K562 (cell line): Measurements from ENCODE around the gene LNPEP. TPM values are rescaled to one million over a fixed set of nuclear protein-coding genes. Genes with fewer than 3 reads are reported as not detected.

Source experiments
- ATAC-seq: fragments of 200-7000 bp; cut with Tn5 transposase; 3 replicates; pipeline ENCODE4 v1.9.1; 2020; ENCODE audit warnings: moderate library complexity
- BruUV-seq: library from RNA; stranded (reverse); fragments of 400-500 nt; replicated peaks from 2 replicates; lab custom pipeline; 2021; lab: Mats Ljungman, UMichigan
- CTCF ChIA-PET: fragments of 300-600 bp; formaldehyde crosslinking; extraction: SDS; loops from one replicate; lab custom pipeline; 2021; ENCODE audit warnings: low intra/inter-chr PET ratio; lab: Yijun Ruan, JAX
- POLR2A ChIA-PET: fragments of 300-600, 350-650 bp; sonication (Branson Sonifier 250); formaldehyde crosslinking; extraction: SDS; loops from one replicate; lab custom pipeline; 2021; ENCODE audit warnings: antibody characterized with exemption, inconsistent platforms; lab: Yijun Ruan, JAX
- DNase-seq, 4 experiments: peaks; one replicate each; pipeline versions ENCODE4 v3.0.0 to v3.0.0-alpha.2; 2011 to 2018; ENCODE audit warnings: low spot score in 3 of 4, mixed read lengths in 3 of 4; ENCODE audit errors: extremely low read depth in 1 of 4
- FAIRE-seq: peaks from 2 replicates; lab custom pipeline; 2011; peaks lifted over from hg19 to GRCh38; lab: Jason Lieb, UNC
- H2AFZ ChIP-seq: 2 replicates; pipeline ENCODE4 v1.6.0; 2011; ENCODE audit warnings: low read depth, low read length, control low read depth, inconsistent platforms
- H3K27ac ChIP-seq: fragments of 200-600 bp; 3 replicates; pipeline ENCODE4 v1.8.0; 2011; ENCODE audit warnings: low read depth, mild to moderate bottlenecking, control low read depth, inconsistent platforms, low read length, moderate library complexity, mixed read lengths; ENCODE audit errors: extremely low read depth
- H3K27me3 ChIP-seq, 2 experiments: fragments of 300-600 bp in 1 of 2; 2 replicates in 1 of 2; 3 replicates in 1 of 2; pipeline versions ENCODE4 v1.6.0 to v1.8.0; 2011; ENCODE audit warnings: inconsistent platforms in 2 of 2, low read length in 2 of 2, mild to moderate bottlenecking in 1 of 2, mixed read lengths in 1 of 2, moderate library complexity in 1 of 2; ENCODE audit not compliant: control insufficient read depth in 2 of 2, insufficient read depth in 2 of 2
- H3K36me3 ChIP-seq: fragments of 300-600 bp; 3 replicates; pipeline ENCODE4 v1.8.0; 2011; ENCODE audit warnings: mild to moderate bottlenecking, low read length, inconsistent platforms; ENCODE audit not compliant: control insufficient read depth, insufficient read depth
- H3K4me1 ChIP-seq, 2 experiments: fragments of 200-600 bp in 1 of 2; replicated peaks in 1 of 2; 2 replicates in 1 of 2; 3 replicates in 1 of 2; pipeline versions ENCODE4 v1.5.1 to v1.8.0; 2011; ENCODE audit warnings: inconsistent platforms in 2 of 2, low read length in 2 of 2, mild to moderate bottlenecking in 1 of 2, mixed read lengths in 1 of 2, moderate library complexity in 1 of 2; ENCODE audit not compliant: control insufficient read depth in 2 of 2, insufficient read depth in 2 of 2
- H3K4me2 ChIP-seq: 2 replicates; pipeline ENCODE4 v1.6.1; 2011; ENCODE audit warnings: low read length, control low read depth, inconsistent platforms, mixed read lengths; ENCODE audit not compliant: insufficient read depth
- H3K4me3 ChIP-seq: fragments of 200-600 bp; sonication (generic), shearing (Covaris generic); 2 replicates; pipeline ENCODE4 v1.5.1; 2016; ENCODE audit warnings: control low read depth, inconsistent platforms
- H3K79me2 ChIP-seq: fragments of 200-600 bp; 3 replicates; pipeline ENCODE4 v1.8.0; 2011; ENCODE audit warnings: low read length, inconsistent platforms; ENCODE audit not compliant: control insufficient read depth, insufficient read depth
- H3K9ac ChIP-seq, 2 experiments: 2 replicates each; pipeline versions ENCODE4 v1.6.0 to v1.6.1; 2011; ENCODE audit warnings: low read depth in 2 of 2, low read length in 2 of 2, control low read depth in 1 of 2, inconsistent platforms in 1 of 2, mild to moderate bottlenecking in 1 of 2, mixed read lengths in 1 of 2; ENCODE audit not compliant: insufficient read depth in 1 of 2
- H3K9me1 ChIP-seq: one replicate; pipeline ENCODE4 v1.6.0; 2011; ENCODE audit warnings: inconsistent platforms, mild to moderate bottlenecking, low read length, moderate library complexity; ENCODE audit not compliant: control insufficient read depth, insufficient read depth
- H3K9me3 ChIP-seq: replicated peaks from 2 replicates; pipeline ENCODE4 v1.5.1; 2011; ENCODE audit warnings: low read depth, low read length, inconsistent platforms; ENCODE audit not compliant: control insufficient read depth, insufficient read depth
- H4K20me1 ChIP-seq: replicated peaks from 2 replicates; pipeline ENCODE4 v1.6.1; 2011; ENCODE audit warnings: low read length, inconsistent platforms, mixed read lengths; ENCODE audit not compliant: control insufficient read depth, insufficient read depth
- BMI1 ChIP-seq: fragments of 150-350 bp; IDR thresholded peaks from 2 replicates; pipeline ENCODE4 v1.6.1; 2014; ENCODE audit warnings: low read length
- CEBPB ChIP-seq: fragments of 450-650 bp; IDR thresholded peaks from 2 replicates; pipeline ENCODE4 v1.6.1; 2016; ENCODE audit warnings: missing genetic modification characterization, missing compliant biosample characterization
- NEUROD1 ChIP-seq: fragments of 150-350 bp; IDR thresholded peaks from 2 replicates; pipeline ENCODE4 v1.6.1; 2014; ENCODE audit warnings: borderline replicate concordance, low read length, low read depth; ENCODE audit not compliant: partially characterized antibody
- NFXL1 ChIP-seq: fragments of 450-650 bp; formaldehyde crosslinking; IDR thresholded peaks from 2 replicates; pipeline ENCODE4 v1.4.0; 2021; ENCODE audit warnings: mild to moderate bottlenecking
- NFYB ChIP-seq: IDR thresholded peaks from 2 replicates; pipeline ENCODE4 v1.6.1; 2011; ENCODE audit warnings: mild to moderate bottlenecking, moderate library complexity; ENCODE audit not compliant: insufficient read length; ENCODE audit errors: extremely low read depth
- STAT5A ChIP-seq: IDR thresholded peaks from 2 replicates; pipeline ENCODE4 v1.6.1; 2012; ENCODE audit warnings: low read length, inconsistent platforms, borderline replicate concordance
- ZFP1 ChIP-seq: fragments of 450-650 bp; formaldehyde crosslinking; IDR thresholded peaks from 2 replicates; pipeline ENCODE4 v1.4.0; 2020; ENCODE audit warnings: mild to moderate bottlenecking, mixed read lengths
- WGBS: fragments of 100-300 bp; shearing (Covaris generic); methylation state at CpG from one replicate; pipeline ENCODE4 v1.1.6; 2016; ENCODE audit warnings: low coverage, mixed read lengths; ENCODE audit not compliant: insufficient coverage; ENCODE audit errors: missing lambda C conversion rate; 5-methylcytosine and 5-hydroxymethylcytosine counted together
- in situ Hi-C: fragments of 300-500 bp; cut with MboI; formaldehyde crosslinking; loops from 4 replicates; pipeline ENCODE4 v1.15.0; 2018; ENCODE audit warnings: inconsistent platforms, mixed read lengths
- intact Hi-C: fragments of 100-400 bp; cut with micrococcal nuclease; formaldehyde crosslinking; loops from 2 replicates; pipeline ENCODE4 v1.14.2; 2022
- polyA plus RNA-seq, 8 experiments: library from polyadenylated mRNA; depleted of rRNA in 4 of 8; stranded (reverse) in 5 of 8; unstranded in 3 of 8; fragments of >200 nt; fragmentation: Nextera tagmentation in 2 of 8; fragmentation: Illumina TruSeq in 1 of 8; extraction: Ambion mirVana in 2 of 8; extraction: Trizol in 1 of 8; gene quantifications; 2 replicates each; pipeline versions ENCODE4 v1.2.1 to v1.2.3, GENCODE V29; 2011 to 2014; ENCODE audit warnings: inconsistent platforms in 1 of 8, missing spikeins in 1 of 8
- total RNA-seq, 7 experiments: library from RNA; depleted of rRNA in 6 of 7; stranded (reverse); fragments of >200 nt in 6 of 7; fragmentation: Illumina TruSeq in 2 of 7; extraction: Trizol in 2 of 7; gene quantifications; 2 replicates each; pipeline versions ENCODE4 v1.2.1 to v1.2.3, GENCODE V29; 2011 to 2021; ENCODE audit warnings: low replicate concordance in 1 of 7
- TF ChIP-seq, protein P1 (sequence below): fragments of 450-650 bp; IDR thresholded peaks from 2 replicates; pipeline ENCODE4 v1.6.1; 2017; ENCODE audit warnings: mild to moderate bottlenecking, moderate library complexity
- TF ChIP-seq, protein P2 (sequence below): fragments of 450-650 bp; IDR thresholded peaks from one replicate; pipeline ENCODE4 v1.6.1; 2018; ENCODE audit warnings: mild to moderate bottlenecking, moderate library complexity; ENCODE audit not compliant: partially characterized antibody
- TF ChIP-seq, protein P3 (sequence below), 2 experiments: IDR thresholded peaks; 2 replicates each; pipeline ENCODE4 v1.6.1; 2012; ENCODE audit warnings: improper control_type of control experiment in 2 of 2, low read depth in 2 of 2, low read length in 2 of 2, borderline replicate concordance in 1 of 2
- TF ChIP-seq, protein P4 (sequence below), 3 experiments: fragments of 200-800 bp in 1 of 3; fragments of 250-450 bp in 1 of 3; fragments of 450-650 bp in 1 of 3; sonication (Bioruptor Pico) in 1 of 3; sonication (Bioruptor generic) in 1 of 3; formaldehyde crosslinking in 1 of 3; IDR thresholded peaks; 2 replicates each; pipeline versions ENCODE4 v1.6.1 to v1.8.0; 2016 to 2022; ENCODE audit warnings: mild to moderate bottlenecking in 2 of 3, missing genetic modification characterization in 2 of 3, missing compliant biosample characterization in 1 of 3, moderate library complexity in 1 of 3

The LNPEP gene
- total and polyA plus RNA-seq, 9 of the 15 experiments (the other 6 are each of a cell fraction or from before 2014, with no cell fraction given): 2.6 to 27.9 (median 11.2) TPM

DNA sequence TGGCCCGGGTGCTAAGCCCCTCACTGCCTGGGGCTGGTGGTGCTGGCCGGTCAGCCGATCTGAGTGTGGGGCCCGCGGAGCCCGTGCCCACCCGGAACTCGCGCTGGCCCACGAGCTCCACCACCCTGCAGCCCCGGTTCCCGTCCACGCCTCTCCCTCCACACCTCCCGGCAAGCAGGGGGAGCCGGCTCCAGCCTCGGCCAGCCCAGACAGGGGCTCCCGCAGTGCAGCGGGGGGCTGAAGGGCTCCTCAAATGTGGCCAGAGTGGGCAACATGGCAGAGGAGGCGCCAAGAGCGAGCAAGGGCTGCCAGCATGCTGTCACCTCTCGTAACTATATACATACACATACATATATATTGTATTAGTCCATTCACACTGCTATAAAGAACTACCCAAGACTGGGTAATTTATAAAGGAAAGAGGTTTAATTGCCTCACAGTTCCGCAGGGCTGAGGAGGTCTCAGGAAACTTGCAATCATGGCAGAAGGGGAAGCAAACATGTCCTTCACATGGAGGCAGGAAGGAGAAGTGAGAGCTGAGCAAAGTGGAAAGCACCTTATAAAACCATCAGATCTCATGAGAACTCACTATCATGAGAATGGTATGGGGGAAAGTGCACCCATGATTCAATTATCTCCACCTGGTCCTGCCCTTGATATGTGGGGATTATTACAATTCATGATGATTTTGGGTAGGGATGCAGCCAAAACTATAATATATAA is 149.7 kb downstream of the LNPEP start:
- H3K4me1 ChIP-seq: peaks cover 0 to 23% of the 10 kb centered on the region in 2 experiments; a peak in 2 of 5 replicates
- no peak overlapping the region for H3K4me2 ChIP-seq
- FAIRE-seq (no peak), DNase-seq (no peak), ATAC-seq (no peak)
- no peak overlapping the region for H3K4me3 ChIP-seq
- H3K79me2 ChIP-seq: peaks cover 13% of the 10 kb centered on the region; the same call in 2 of the 3 replicates
- intact Hi-C loops (no loop called here), in situ Hi-C loops (no loop called here)
- POLR2A ChIA-PET: no interaction called here
- H3K9ac ChIP-seq: no peak overlapping the region
- CTCF ChIA-PET: no interaction called here
- H2AFZ ChIP-seq: no peak overlapping the region
- no peaks in the 10 kb centered on the region for H3K9me3 ChIP-seq
- H3K27ac ChIP-seq: no peak overlapping the region
- 85% methylated on average over 9 of the region's 22 CpGs for WGBS
- no peaks in the 10 kb centered on the region for H4K20me1 ChIP-seq
- H3K9me1 ChIP-seq: no peaks in the 10 kb centered on the region
- BruUV-seq: no TSS peak
- no peaks in the 10 kb centered on the region for H3K36me3 ChIP-seq
- no peaks in the 10 kb centered on the region for H3K27me3 ChIP-seq
- TF ChIP-seq STAT5A (no peak), CEBPB (tag) (no peak), NFYB (no peak), NEUROD1 (no peak), BMI1 (no peak), ZFP1 (no peak), NFXL1 (no peak)
- TF ChIP-seq, protein P1, sequence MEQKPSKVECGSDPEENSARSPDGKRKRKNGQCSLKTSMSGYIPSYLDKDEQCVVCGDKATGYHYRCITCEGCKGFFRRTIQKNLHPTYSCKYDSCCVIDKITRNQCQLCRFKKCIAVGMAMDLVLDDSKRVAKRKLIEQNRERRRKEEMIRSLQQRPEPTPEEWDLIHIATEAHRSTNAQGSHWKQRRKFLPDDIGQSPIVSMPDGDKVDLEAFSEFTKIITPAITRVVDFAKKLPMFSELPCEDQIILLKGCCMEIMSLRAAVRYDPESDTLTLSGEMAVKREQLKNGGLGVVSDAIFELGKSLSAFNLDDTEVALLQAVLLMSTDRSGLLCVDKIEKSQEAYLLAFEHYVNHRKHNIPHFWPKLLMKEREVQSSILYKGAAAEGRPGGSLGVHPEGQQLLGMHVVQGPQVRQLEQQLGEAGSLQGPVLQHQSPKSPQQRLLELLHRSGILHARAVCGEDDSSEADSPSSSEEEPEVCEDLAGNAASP: no peak
- TF ChIP-seq, protein P2, sequence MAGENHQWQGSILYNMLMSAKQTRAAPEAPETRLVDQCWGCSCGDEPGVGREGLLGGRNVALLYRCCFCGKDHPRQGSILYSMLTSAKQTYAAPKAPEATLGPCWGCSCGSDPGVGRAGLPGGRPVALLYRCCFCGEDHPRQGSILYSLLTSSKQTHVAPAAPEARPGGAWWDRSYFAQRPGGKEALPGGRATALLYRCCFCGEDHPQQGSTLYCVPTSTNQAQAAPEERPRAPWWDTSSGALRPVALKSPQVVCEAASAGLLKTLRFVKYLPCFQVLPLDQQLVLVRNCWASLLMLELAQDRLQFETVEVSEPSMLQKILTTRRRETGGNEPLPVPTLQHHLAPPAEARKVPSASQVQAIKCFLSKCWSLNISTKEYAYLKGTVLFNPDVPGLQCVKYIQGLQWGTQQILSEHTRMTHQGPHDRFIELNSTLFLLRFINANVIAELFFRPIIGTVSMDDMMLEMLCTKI: no peak
- TF ChIP-seq, protein P3, sequence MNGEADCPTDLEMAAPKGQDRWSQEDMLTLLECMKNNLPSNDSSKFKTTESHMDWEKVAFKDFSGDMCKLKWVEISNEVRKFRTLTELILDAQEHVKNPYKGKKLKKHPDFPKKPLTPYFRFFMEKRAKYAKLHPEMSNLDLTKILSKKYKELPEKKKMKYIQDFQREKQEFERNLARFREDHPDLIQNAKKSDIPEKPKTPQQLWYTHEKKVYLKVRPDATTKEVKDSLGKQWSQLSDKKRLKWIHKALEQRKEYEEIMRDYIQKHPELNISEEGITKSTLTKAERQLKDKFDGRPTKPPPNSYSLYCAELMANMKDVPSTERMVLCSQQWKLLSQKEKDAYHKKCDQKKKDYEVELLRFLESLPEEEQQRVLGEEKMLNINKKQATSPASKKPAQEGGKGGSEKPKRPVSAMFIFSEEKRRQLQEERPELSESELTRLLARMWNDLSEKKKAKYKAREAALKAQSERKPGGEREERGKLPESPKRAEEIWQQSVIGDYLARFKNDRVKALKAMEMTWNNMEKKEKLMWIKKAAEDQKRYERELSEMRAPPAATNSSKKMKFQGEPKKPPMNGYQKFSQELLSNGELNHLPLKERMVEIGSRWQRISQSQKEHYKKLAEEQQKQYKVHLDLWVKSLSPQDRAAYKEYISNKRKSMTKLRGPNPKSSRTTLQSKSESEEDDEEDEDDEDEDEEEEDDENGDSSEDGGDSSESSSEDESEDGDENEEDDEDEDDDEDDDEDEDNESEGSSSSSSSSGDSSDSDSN (IDR thresholded peaks at IDR 0.05; ENCODE audit: borderline replicate concordance in 1 of 2, low read depth in 2 of 2, low read length in 2 of 2): no peak
- TF ChIP-seq, protein P4, sequence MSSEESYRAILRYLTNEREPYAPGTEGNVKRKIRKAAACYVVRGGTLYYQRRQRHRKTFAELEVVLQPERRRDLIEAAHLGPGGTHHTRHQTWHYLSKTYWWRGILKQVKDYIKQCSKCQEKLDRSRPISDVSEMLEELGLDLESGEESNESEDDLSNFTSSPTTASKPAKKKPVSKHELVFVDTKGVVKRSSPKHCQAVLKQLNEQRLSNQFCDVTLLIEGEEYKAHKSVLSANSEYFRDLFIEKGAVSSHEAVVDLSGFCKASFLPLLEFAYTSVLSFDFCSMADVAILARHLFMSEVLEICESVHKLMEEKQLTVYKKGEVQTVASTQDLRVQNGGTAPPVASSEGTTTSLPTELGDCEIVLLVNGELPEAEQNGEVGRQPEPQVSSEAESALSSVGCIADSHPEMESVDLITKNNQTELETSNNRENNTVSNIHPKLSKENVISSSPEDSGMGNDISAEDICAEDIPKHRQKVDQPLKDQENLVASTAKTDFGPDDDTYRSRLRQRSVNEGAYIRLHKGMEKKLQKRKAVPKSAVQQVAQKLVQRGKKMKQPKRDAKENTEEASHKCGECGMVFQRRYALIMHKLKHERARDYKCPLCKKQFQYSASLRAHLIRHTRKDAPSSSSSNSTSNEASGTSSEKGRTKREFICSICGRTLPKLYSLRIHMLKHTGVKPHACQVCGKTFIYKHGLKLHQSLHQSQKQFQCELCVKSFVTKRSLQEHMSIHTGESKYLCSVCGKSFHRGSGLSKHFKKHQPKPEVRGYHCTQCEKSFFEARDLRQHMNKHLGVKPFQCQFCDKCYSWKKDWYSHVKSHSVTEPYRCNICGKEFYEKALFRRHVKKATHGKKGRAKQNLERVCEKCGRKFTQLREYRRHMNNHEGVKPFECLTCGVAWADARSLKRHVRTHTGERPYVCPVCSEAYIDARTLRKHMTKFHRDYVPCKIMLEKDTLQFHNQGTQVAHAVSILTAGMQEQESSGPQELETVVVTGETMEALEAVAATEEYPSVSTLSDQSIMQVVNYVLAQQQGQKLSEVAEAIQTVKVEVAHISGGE (CRISPR knock-in tag; IDR thresholded peaks at IDR 0.05): no peak
